Panc1 (cell line): ENCODE results near the gene CALU. TPM values are rescaled to one million over a fixed set of nuclear protein-coding genes. Genes with fewer than 3 reads are reported as not detected.
A peak's percentile ranks its signal among the peaks of the same experiment; 100 is the strongest.

Experiments
- ATAC-seq: fragments of 200-7000 bp; cut with Tn5 transposase; 2 replicates; pipeline ENCODE4 v1.9.1; 2020; ENCODE audit warnings: mild to moderate bottlenecking, moderate library complexity
- BruUV-seq: library from RNA; stranded (reverse); fragments of 400-500 nt; replicated peaks from 2 replicates; lab custom pipeline; 2021; lab: Mats Ljungman, UMichigan
- CTCF ChIA-PET: fragments of 300-600 bp; sonication (Branson Sonifier 250); formaldehyde crosslinking; loops from one replicate; lab custom pipeline; 2022; ENCODE audit warnings: antibody characterized with exemption; lab: Charles Lee
- POLR2A ChIA-PET: fragments of 300-600 bp; sonication (Branson Sonifier 250); formaldehyde crosslinking; loops from one replicate; lab custom pipeline; 2022; ENCODE audit warnings: antibody characterized with exemption; lab: Charles Lee
- DNase-seq: peaks from one replicate; pipeline ENCODE4 v3.0.0-alpha.2; 2010; ENCODE audit warnings: low read depth, low spot score
- H3K27ac ChIP-seq: 2 replicates; pipeline ENCODE4 v1.5.1; 2011; ENCODE audit warnings: mild to moderate bottlenecking, low read length, inconsistent platforms
- H3K27me3 ChIP-seq: fragments of 200-500 bp; sonication (Bioruptor generic); 2 replicates; pipeline ENCODE4 v1.6.0; 2014; ENCODE audit warnings: low read length, inconsistent platforms; ENCODE audit not compliant: control insufficient read depth, insufficient read depth
- H3K36me3 ChIP-seq: fragments of 200-500 bp; sonication (Bioruptor generic); 2 replicates; pipeline ENCODE4 v1.5.1; 2014; ENCODE audit warnings: inconsistent platforms, mild to moderate bottlenecking, low read length, moderate library complexity; ENCODE audit not compliant: control insufficient read depth, insufficient read depth
- H3K4me1 ChIP-seq: 2 replicates; pipeline ENCODE4 v1.5.1; 2011; ENCODE audit warnings: inconsistent platforms, mild to moderate bottlenecking, low read length, moderate library complexity; ENCODE audit not compliant: control insufficient read depth, insufficient read depth
- H3K4me3 ChIP-seq, 2 experiments: 2 replicates each; pipeline ENCODE4 v1.5.1; 2011 to 2012; ENCODE audit warnings: low read depth in 2 of 2, low read length in 2 of 2, mild to moderate bottlenecking in 2 of 2, inconsistent platforms in 1 of 2, moderate library complexity in 1 of 2
- H3K9me3 ChIP-seq: fragments of 200-500 bp; sonication (Bioruptor generic); 2 replicates; pipeline ENCODE4 v1.5.1; 2014; ENCODE audit warnings: low read depth, mild to moderate bottlenecking, inconsistent platforms, low read length, moderate library complexity; ENCODE audit not compliant: control insufficient read depth, insufficient read depth
- POLR2AphosphoS5 ChIP-seq: IDR thresholded peaks from 2 replicates; pipeline ENCODE4 v1.6.1; 2012; ENCODE audit warnings: mild to moderate bottlenecking, low read depth, low read length, moderate library complexity
- REST ChIP-seq, 2 experiments: IDR thresholded peaks; 2 replicates each; pipeline ENCODE4 v1.6.1; 2011 to 2012; ENCODE audit warnings: low read depth in 2 of 2, control low read depth in 1 of 2, low read length in 1 of 2, mild to moderate bottlenecking in 1 of 2, moderate library complexity in 1 of 2; ENCODE audit not compliant: insufficient read depth in 1 of 2
- SIN3A ChIP-seq: IDR thresholded peaks from 2 replicates; pipeline ENCODE4 v1.6.1; 2012; ENCODE audit warnings: low read depth, mild to moderate bottlenecking, low read length, moderate library complexity, borderline replicate concordance; ENCODE audit not compliant: insufficient read depth
- TCF7L2 ChIP-seq: IDR thresholded peaks from 2 replicates; pipeline ENCODE4 v1.6.1; 2011; ENCODE audit warnings: mild to moderate bottlenecking, low read depth, low read length, inconsistent platforms
- in situ Hi-C: cut with HindIII; loops from 2 replicates; pipeline ENCODE4 v1.10.0; 2016; ENCODE audit warnings: low sequenced_read_pairs, low pct_unique_long_range_greater_than_20kb
- intact Hi-C: fragments of 100-400 bp; cut with micrococcal nuclease; formaldehyde crosslinking; loops from one replicate; pipeline ENCODE4 v1.10.0; 2022; ENCODE audit not compliant: unreplicated experiment
- total RNA-seq: library from RNA; stranded (reverse); gene quantifications from one replicate; pipeline ENCODE4 v1.2.1, GENCODE V29; 2021; ENCODE audit not compliant: unreplicated experiment
- TF ChIP-seq, protein P1 (sequence below): fragments of 450-650 bp; IDR thresholded peaks from 2 replicates; pipeline ENCODE4 v1.5.1; 2017; ENCODE audit warnings: mild to moderate bottlenecking

The CALU gene
- total RNA-seq, 1 experiment from 2014 or later = 210 TPM

- no peaks in the 10 kb centered on the region for H3K36me3 ChIP-seq
- POLR2A ChIA-PET = no interaction called here
- H3K27ac ChIP-seq = no peak overlapping the region
- H3K27me3 ChIP-seq = peaks cover 7% of the 10 kb centered on the region
- CTCF ChIA-PET = no interaction called here
- no peak overlapping the region for H3K4me3 ChIP-seq
- DNase-seq = no peak
- in situ Hi-C loops = no loop called here
- BruUV-seq = no TSS peak
- no peaks in the 10 kb centered on the region for H3K4me1 ChIP-seq
- TF ChIP-seq REST (IDR thresholded peaks at IDR 0.05; ENCODE audit: insufficient read depth in 1 of 2, low read depth in 2 of 2, low read length in 1 of 2) = no peak
- TF ChIP-seq, protein P1, sequence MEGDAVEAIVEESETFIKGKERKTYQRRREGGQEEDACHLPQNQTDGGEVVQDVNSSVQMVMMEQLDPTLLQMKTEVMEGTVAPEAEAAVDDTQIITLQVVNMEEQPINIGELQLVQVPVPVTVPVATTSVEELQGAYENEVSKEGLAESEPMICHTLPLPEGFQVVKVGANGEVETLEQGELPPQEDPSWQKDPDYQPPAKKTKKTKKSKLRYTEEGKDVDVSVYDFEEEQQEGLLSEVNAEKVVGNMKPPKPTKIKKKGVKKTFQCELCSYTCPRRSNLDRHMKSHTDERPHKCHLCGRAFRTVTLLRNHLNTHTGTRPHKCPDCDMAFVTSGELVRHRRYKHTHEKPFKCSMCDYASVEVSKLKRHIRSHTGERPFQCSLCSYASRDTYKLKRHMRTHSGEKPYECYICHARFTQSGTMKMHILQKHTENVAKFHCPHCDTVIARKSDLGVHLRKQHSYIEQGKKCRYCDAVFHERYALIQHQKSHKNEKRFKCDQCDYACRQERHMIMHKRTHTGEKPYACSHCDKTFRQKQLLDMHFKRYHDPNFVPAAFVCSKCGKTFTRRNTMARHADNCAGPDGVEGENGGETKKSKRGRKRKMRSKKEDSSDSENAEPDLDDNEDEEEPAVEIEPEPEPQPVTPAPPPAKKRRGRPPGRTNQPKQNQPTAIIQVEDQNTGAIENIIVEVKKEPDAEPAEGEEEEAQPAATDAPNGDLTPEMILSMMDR = no peak
- TF ChIP-seq SIN3A = no peak
- no peak for TF ChIP-seq POLR2AphosphoS5
- TF ChIP-seq TCF7L2 = no peak
- no peak for ATAC-seq
- no peaks in the 10 kb centered on the region for H3K9me3 ChIP-seq
- intact Hi-C loops = no loop called here
These were observed 39.3 kb upstream of the CALU start for GRCh38 chr7:128699895-128700294.

DNA sequence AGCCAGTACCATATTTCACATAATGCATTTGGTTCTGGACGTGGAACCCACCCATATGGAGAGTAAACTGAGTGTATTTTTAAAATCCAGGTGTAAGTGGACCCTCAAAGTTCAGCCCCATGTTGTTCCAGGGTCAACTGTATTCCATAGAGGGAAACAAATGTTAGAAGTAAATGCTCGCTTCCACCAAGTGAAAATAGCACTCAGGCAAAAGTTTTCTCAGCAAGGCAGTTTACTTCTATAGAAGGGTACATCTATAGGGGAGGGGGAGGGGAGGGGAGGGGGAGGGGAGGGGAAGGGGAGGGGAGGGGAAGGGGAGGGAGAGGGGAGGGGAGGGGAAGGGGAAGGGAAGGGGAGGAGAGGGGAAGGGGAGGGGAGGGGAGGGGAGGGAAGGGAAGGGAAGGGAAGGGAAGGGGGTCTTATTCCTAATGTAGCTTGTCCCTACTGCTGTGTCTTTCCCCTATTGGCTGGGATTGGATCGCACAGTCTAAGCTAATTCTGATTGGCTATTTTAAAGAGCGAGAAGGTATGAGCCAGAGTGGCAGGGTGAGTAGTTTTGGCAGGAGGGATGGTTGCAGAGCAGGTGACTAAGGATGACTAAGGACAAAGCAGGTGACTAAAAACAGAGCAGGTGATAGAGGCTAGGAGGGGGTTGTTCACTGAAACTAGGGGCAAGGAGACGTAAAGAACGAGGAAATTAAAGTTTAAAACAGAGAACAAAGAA is 37.9 kb upstream of the CALU start:
- H3K9me3 ChIP-seq = no peaks in the 10 kb centered on the region
- ChIA-PET CTCF (no interaction called here), POLR2A (interaction anchor here (0.7 kb wide), 1 partner anchor 18 kb away, joined by 3 read pairs; no protein-coding TSS in a partner anchor)
- no TSS peak for BruUV-seq
- no peak for ATAC-seq
- no peak overlapping the region for H3K27ac ChIP-seq
- TF ChIP-seq TCF7L2 = no peak
- TF ChIP-seq, protein P1 = no peak
- no peak for TF ChIP-seq POLR2AphosphoS5
- TF ChIP-seq REST (IDR thresholded peaks at IDR 0.05; ENCODE audit: insufficient read depth in 1 of 2, low read depth in 2 of 2, low read length in 1 of 2) = no peak
- TF ChIP-seq SIN3A = no peak
- no peak overlapping the region for H3K4me3 ChIP-seq
- DNase-seq = peak; percentile 35
- intact Hi-C loops = no loop called here
- H3K4me1 ChIP-seq = no peaks in the 10 kb centered on the region
- in situ Hi-C loops = no loop called here
- H3K36me3 ChIP-seq = no peaks in the 10 kb centered on the region
- peaks cover 7% of the 10 kb centered on the region for H3K27me3 ChIP-seq
